ENCODE data around the gene NOC2L.

GRCh38 chr1:901108-901859 lies 57.8 kb downstream of the NOC2L start:
- TF ChIP-seq, protein P1, sequence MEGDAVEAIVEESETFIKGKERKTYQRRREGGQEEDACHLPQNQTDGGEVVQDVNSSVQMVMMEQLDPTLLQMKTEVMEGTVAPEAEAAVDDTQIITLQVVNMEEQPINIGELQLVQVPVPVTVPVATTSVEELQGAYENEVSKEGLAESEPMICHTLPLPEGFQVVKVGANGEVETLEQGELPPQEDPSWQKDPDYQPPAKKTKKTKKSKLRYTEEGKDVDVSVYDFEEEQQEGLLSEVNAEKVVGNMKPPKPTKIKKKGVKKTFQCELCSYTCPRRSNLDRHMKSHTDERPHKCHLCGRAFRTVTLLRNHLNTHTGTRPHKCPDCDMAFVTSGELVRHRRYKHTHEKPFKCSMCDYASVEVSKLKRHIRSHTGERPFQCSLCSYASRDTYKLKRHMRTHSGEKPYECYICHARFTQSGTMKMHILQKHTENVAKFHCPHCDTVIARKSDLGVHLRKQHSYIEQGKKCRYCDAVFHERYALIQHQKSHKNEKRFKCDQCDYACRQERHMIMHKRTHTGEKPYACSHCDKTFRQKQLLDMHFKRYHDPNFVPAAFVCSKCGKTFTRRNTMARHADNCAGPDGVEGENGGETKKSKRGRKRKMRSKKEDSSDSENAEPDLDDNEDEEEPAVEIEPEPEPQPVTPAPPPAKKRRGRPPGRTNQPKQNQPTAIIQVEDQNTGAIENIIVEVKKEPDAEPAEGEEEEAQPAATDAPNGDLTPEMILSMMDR (optimal IDR thresholded peaks at IDR 0.05 in 1 of 3, IDR thresholded peaks at IDR 0.05 in 1 of 3, conservative IDR thresholded peaks at IDR 0.05 in 1 of 3; ENCODE audit: extremely low read depth in 1 of 3, insufficient read depth in 2 of 3, low read length in 3 of 3) = no peak
- no peak for TF ChIP-seq EZH2 (IDR thresholded peaks at IDR 0.05; ENCODE audit: low read length)

Measured in keratinocyte (primary cell).